ENCODE measurements around the gene UCP3. TPM values are rescaled to one million over a fixed set of nuclear protein-coding genes. Genes with fewer than 3 reads are reported as not detected.

The UCP3 gene
- total RNA-seq, 6 experiments from 2014 or later, result 0.10 to 0.62 (median 0.39) TPM

- Mint-ChIP-seq H3K27ac (no peak overlapping the region), H3K4me1 (ENCODE audit: low read depth) (peaks cover 29% of the 10 kb centered on the region), H3K4me3 (0 out of 2 replicates have a peak overlapping the region, but pooled peaks have one; percentile 77), H3K36me3 (ENCODE audit: low read depth) (no peaks in the 10 kb centered on the region), H3K27me3 (ENCODE audit: insufficient read depth) (peaks cover 2% of the 10 kb centered on the region; the same call in 1 of the 2 replicates), H3K9me3 (no peaks in the 10 kb centered on the region)
- no peak for TF ChIP-seq CTCF (IDR thresholded peaks at IDR 0.05)
- DNase-seq, result no peak
Observed at GRCh38 chr11:73965076-73965763, 43.7 kb downstream of the UCP3 start.

GRCh38 chr11:73963861-73964260, 45.0 kb downstream of the UCP3 start:
- no peak for DNase-seq
- H3K27me3 Mint-ChIP-seq (ENCODE audit: insufficient read depth), result peaks cover 2% of the 10 kb centered on the region; the same call in 1 of the 2 replicates

GRCh38 chr11:73962101-73962705, 46.7 kb downstream of the UCP3 start:
- H3K4me1 Mint-ChIP-seq (ENCODE audit: low read depth), result peaks cover 29% of the 10 kb centered on the region
- no peak overlapping the region for H3K4me3 Mint-ChIP-seq
- no peak for DNase-seq
- no peak for TF ChIP-seq CTCF (IDR thresholded peaks at IDR 0.05)
- no peaks in the 10 kb centered on the region for H3K36me3 Mint-ChIP-seq (ENCODE audit: low read depth)
- H3K27ac Mint-ChIP-seq, result no peak overlapping the region
- H3K27me3 Mint-ChIP-seq (ENCODE audit: insufficient read depth), result peaks cover 3% of the 10 kb centered on the region; the same call in 1 of the 2 replicates
- H3K9me3 Mint-ChIP-seq, result no peaks in the 10 kb centered on the region

More at GRCh38 chr11:73963861-73964260, 45.0 kb downstream of the UCP3 start:
- H3K4me3 Mint-ChIP-seq, result peak overlapping the region; percentile 77; the same call in 1 of the 2 replicates
- H3K36me3 Mint-ChIP-seq (ENCODE audit: low read depth), result no peaks in the 10 kb centered on the region
- TF ChIP-seq CTCF (IDR thresholded peaks at IDR 0.05), result no peak
- no peak overlapping the region for H3K27ac Mint-ChIP-seq
- H3K9me3 Mint-ChIP-seq, result no peaks in the 10 kb centered on the region
- H3K4me1 Mint-ChIP-seq (ENCODE audit: low read depth), result peaks cover 29% of the 10 kb centered on the region

- peak; percentile 60 for DNase-seq
- Mint-ChIP-seq H3K9me3 (no peaks in the 10 kb centered on the region), H3K4me1 (ENCODE audit: low read depth) (peaks cover 34% of the 10 kb centered on the region), H3K36me3 (ENCODE audit: low read depth) (no peaks in the 10 kb centered on the region), H3K27me3 (ENCODE audit: insufficient read depth) (peaks cover 3% of the 10 kb centered on the region; the same call in 1 of the 2 replicates), H3K27ac (no peak overlapping the region; the same call in 1 of the 2 replicates), H3K4me3 (no peak overlapping the region)
- TF ChIP-seq CTCF (IDR thresholded peaks at IDR 0.05), result no peak
Observed at GRCh38 chr11:73961321-73961720, 47.6 kb downstream of the UCP3 start.

- Mint-ChIP-seq H3K27ac (no peak overlapping the region), H3K27me3 (ENCODE audit: insufficient read depth) (peaks cover 3% of the 10 kb centered on the region; the same call in 1 of the 2 replicates), H3K4me3 (no peak overlapping the region), H3K9me3 (no peaks in the 10 kb centered on the region), H3K36me3 (ENCODE audit: low read depth) (no peaks in the 10 kb centered on the region), H3K4me1 (ENCODE audit: low read depth) (peaks cover 24% of the 10 kb centered on the region)
- no peak for DNase-seq
- TF ChIP-seq CTCF (IDR thresholded peaks at IDR 0.05), result no peak
Observed at GRCh38 chr11:73958521-73959141, 50.3 kb downstream of the UCP3 start.
